Measurements from ENCODE around the gene TFDP3.

The TFDP3 gene

DNA sequence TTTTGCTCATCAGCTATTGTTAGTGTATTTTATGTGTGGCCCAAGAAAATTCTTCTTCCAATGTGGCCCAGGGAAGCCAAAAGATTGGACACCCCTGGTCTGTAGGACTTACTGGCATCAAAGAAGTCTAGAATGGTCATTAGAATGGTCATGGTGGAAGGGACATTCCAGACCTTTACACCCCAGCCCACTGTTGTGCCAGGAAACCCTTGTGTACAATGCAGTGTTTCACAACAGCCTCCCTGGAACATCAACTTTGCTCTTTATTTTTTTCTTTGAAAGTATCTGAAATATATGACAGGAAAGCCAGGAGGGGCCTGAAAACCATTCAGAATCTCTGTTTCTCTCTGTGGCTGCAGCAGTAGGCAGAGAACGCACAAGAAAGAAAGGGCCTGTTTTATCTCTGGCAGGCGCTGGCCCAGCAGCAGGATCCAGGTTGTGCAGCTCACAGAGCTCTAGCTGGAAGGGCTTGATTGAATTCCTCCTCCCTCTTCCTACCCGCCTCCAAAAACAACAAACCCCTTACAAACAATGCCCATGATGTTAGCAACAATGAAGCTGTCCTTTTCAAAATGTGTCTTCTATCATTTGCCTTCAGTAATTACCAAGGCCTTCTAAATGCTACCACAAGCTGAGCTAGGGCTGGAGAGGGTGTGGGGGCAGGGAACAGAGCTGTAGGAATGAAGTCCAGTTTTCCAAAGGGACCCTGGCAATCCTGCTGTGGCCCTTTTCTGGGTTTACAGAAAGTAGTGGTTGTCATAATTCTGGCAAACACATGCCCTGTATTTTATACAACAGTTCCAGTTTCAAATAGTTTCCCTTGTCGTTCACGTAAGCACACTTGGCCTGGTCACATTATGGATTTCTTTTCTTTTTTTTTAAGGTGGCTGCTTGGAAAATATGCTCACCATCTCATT lies 32.3 kb upstream of the TFDP3 start:
- no peak overlapping the region for H3K27ac ChIP-seq (ENCODE audit: low read depth, low read length)
- no peaks in the 10 kb centered on the region for H3K9me2 ChIP-seq (replicated peaks; ENCODE audit: control insufficient read depth, low read length)
- TF ChIP-seq, protein P1, sequence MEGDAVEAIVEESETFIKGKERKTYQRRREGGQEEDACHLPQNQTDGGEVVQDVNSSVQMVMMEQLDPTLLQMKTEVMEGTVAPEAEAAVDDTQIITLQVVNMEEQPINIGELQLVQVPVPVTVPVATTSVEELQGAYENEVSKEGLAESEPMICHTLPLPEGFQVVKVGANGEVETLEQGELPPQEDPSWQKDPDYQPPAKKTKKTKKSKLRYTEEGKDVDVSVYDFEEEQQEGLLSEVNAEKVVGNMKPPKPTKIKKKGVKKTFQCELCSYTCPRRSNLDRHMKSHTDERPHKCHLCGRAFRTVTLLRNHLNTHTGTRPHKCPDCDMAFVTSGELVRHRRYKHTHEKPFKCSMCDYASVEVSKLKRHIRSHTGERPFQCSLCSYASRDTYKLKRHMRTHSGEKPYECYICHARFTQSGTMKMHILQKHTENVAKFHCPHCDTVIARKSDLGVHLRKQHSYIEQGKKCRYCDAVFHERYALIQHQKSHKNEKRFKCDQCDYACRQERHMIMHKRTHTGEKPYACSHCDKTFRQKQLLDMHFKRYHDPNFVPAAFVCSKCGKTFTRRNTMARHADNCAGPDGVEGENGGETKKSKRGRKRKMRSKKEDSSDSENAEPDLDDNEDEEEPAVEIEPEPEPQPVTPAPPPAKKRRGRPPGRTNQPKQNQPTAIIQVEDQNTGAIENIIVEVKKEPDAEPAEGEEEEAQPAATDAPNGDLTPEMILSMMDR (IDR thresholded peaks at IDR 0.05; ENCODE audit: low read depth, low read length, poor library complexity, severe bottlenecking): no peak
- TF ChIP-seq EZH2phosphoT487 (IDR thresholded peaks at IDR 0.05; ENCODE audit: borderline replicate concordance, low read length): no peak
- H3K4me1 ChIP-seq (ENCODE audit: control insufficient read depth, low read length): peaks cover 24% of the 10 kb centered on the region
- no peaks in the 10 kb centered on the region for H3K79me2 ChIP-seq (ENCODE audit: control insufficient read depth, low read length)
- H3K4me2 ChIP-seq (ENCODE audit: low read length): no peak overlapping the region
- no peaks in the 10 kb centered on the region for H3K27me3 ChIP-seq (ENCODE audit: control insufficient read depth, low read length)
- no peak overlapping the region for H3K4me3 ChIP-seq (ENCODE audit: low read length)
- no peaks in the 10 kb centered on the region for H4K20me1 ChIP-seq (ENCODE audit: control insufficient read depth, insufficient read depth, low read depth, low read length)
- H3K36me3 ChIP-seq (ENCODE audit: control insufficient read depth, low read length): no peaks in the 10 kb centered on the region
- no peaks in the 10 kb centered on the region for H3F3A ChIP-seq (ENCODE audit: control insufficient read depth, insufficient read depth)
- H3K9me3 ChIP-seq (ENCODE audit: control insufficient read depth, insufficient read depth, low read length): no peaks in the 10 kb centered on the region; the same call in 1 of the 2 replicates

- Histone ChIP-seq H3K4me3 (ENCODE audit: low read length) (no peak overlapping the region), H3K79me2 (ENCODE audit: control insufficient read depth, low read length) (no peaks in the 10 kb centered on the region), H3K9me2 (replicated peaks; ENCODE audit: control insufficient read depth, low read length) (no peaks in the 10 kb centered on the region), H4K20me1 (ENCODE audit: control insufficient read depth, insufficient read depth, low read depth, low read length) (no peaks in the 10 kb centered on the region), H3K9me3 (ENCODE audit: control insufficient read depth, insufficient read depth, low read length) (no peaks in the 10 kb centered on the region; the same call in 1 of the 2 replicates), H3K27me3 (ENCODE audit: control insufficient read depth, low read length) (no peaks in the 10 kb centered on the region), H3K27ac (ENCODE audit: low read depth, low read length) (no peak overlapping the region), H3K36me3 (ENCODE audit: control insufficient read depth, low read length) (no peaks in the 10 kb centered on the region), H3K4me2 (ENCODE audit: low read length) (no peak overlapping the region), H3F3A (ENCODE audit: control insufficient read depth, insufficient read depth) (no peaks in the 10 kb centered on the region), H3K4me1 (ENCODE audit: control insufficient read depth, low read length) (peaks cover 15% of the 10 kb centered on the region)
- TF ChIP-seq, protein P1 (IDR thresholded peaks at IDR 0.05; ENCODE audit: low read depth, low read length, poor library complexity, severe bottlenecking): no peak
- no peak for TF ChIP-seq EZH2phosphoT487 (IDR thresholded peaks at IDR 0.05; ENCODE audit: borderline replicate concordance, low read length)
Measured at GRCh38 chrX:133249266-133250058, 31.3 kb upstream of the TFDP3 start.

DNA sequence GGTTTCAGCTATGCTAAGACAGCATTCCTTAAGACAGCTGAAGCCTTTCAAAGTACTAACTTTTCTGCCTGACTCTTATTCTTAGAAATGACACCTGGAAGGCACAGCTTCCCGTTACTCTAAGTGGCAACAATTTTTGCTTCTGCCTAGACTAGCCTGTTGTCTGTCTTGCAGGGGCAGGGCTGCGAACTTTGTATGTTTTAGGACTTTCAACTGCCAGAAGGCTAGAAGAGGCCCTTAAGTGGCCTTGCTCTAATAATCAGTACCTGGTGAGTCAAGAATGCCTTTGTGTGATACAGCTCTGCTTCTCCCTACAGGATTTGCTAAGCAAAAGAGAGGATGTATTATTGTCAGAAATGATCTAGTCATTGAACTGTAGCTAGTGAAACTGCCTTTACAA lies 30.0 kb upstream of the TFDP3 start:
- TF ChIP-seq EZH2phosphoT487 (IDR thresholded peaks at IDR 0.05; ENCODE audit: borderline replicate concordance, low read length): no peak
- TF ChIP-seq, protein P1 (IDR thresholded peaks at IDR 0.05; ENCODE audit: low read depth, low read length, poor library complexity, severe bottlenecking): no peak
- no peak overlapping the region for H3K4me2 ChIP-seq (ENCODE audit: low read length)
- H3K4me1 ChIP-seq (ENCODE audit: control insufficient read depth, low read length): peaks cover 7% of the 10 kb centered on the region; the same call in 1 of the 2 replicates
- no peaks in the 10 kb centered on the region for H4K20me1 ChIP-seq (ENCODE audit: control insufficient read depth, insufficient read depth, low read depth, low read length)
- H3K27ac ChIP-seq (ENCODE audit: low read depth, low read length): no peak overlapping the region
- no peaks in the 10 kb centered on the region for H3F3A ChIP-seq (ENCODE audit: control insufficient read depth, insufficient read depth)
- no peaks in the 10 kb centered on the region; the same call in 1 of the 2 replicates for H3K9me3 ChIP-seq (ENCODE audit: control insufficient read depth, insufficient read depth, low read length)
- H3K4me3 ChIP-seq (ENCODE audit: low read length): no peak overlapping the region
- no peaks in the 10 kb centered on the region for H3K9me2 ChIP-seq (replicated peaks; ENCODE audit: control insufficient read depth, low read length)
- no peaks in the 10 kb centered on the region for H3K36me3 ChIP-seq (ENCODE audit: control insufficient read depth, low read length)
- H3K27me3 ChIP-seq (ENCODE audit: control insufficient read depth, low read length): no peaks in the 10 kb centered on the region
- H3K79me2 ChIP-seq (ENCODE audit: control insufficient read depth, low read length): no peaks in the 10 kb centered on the region

Data from DOHH2 (cell line).